HG02798 (cell line): ENCODE data around the gene PSMD13.
A peak's percentile ranks its signal among the peaks of the same experiment; 100 is the strongest.
"Not testable (repeated sequence)": the region's sequence is repeated elsewhere in the genome, so short reads cannot be mapped to it uniquely, and the experiment has no call there.

Source experiments
- ATAC-seq: cut with Tn5 transposase; IDR thresholded peaks from one replicate; pipeline ENCODE4 v1.9.1; 2021; ENCODE audit warnings: mild to moderate bottlenecking; ENCODE audit not compliant: unreplicated experiment, poor library complexity

Gene PSMD13

GRCh38 chr11:236774-237767 lies at the start of gene PSMD13:
TSS of gene PSMD13 (plus strand) at chr11:236976. CDS start at chr11:237050, 74 bp downstream.
- peak; percentile 81 for ATAC-seq

GRCh38 chr11:189200-189783 lies 47.5 kb upstream of the PSMD13 start:
- peak; percentile 16 for ATAC-seq

GRCh38 chr11:189843-190311 lies 46.9 kb upstream of the PSMD13 start:
- peak; percentile 88 for ATAC-seq

GRCh38 chr11:190546-190945 lies 46.2 kb upstream of the PSMD13 start:
- not testable (repeated sequence) for ATAC-seq

GRCh38 chr11:191490-192478 lies 45.0 kb upstream of the PSMD13 start:
- not testable (repeated sequence) for ATAC-seq

- ATAC-seq: not testable (repeated sequence)
Observed at GRCh38 chr11:192674-193128, 44.1 kb upstream of the PSMD13 start, which contains the start of gene SCGB1C1. TSS of gene SCGB1C1 (plus strand) at chr11:193078. CDS start at chr11:193100, 22 bp downstream.

- ATAC-seq: not testable (repeated sequence)
Observed at GRCh38 chr11:193481-193880, 43.3 kb upstream of the PSMD13 start.

GRCh38 chr11:196786-197731 lies 39.7 kb upstream of the PSMD13 start:
- no peak for ATAC-seq

- no peak for ATAC-seq
Observed at GRCh38 chr11:197741-198235, 39.0 kb upstream of the PSMD13 start.

GRCh38 chr11:198236-198806 lies 38.5 kb upstream of the PSMD13 start:
- no peak for ATAC-seq

- ATAC-seq: no peak
Observed at GRCh38 chr11:199004-199581, 37.7 kb upstream of the PSMD13 start.

GRCh38 chr11:199782-200181 lies 37.0 kb upstream of the PSMD13 start:
- ATAC-seq: no peak

- no peak for ATAC-seq
Observed at GRCh38 chr11:200224-201003, 36.4 kb upstream of the PSMD13 start.

GRCh38 chr11:201966-202365 lies 34.8 kb upstream of the PSMD13 start:
- ATAC-seq: no peak

- no peak for ATAC-seq
Observed at GRCh38 chr11:202490-202889, 34.3 kb upstream of the PSMD13 start.

- ATAC-seq: no peak
Observed at GRCh38 chr11:203056-203944, 33.5 kb upstream of the PSMD13 start.
